Measurements from ENCODE around the gene FOXC2. TPM values are rescaled to one million over a fixed set of nuclear protein-coding genes. Genes with fewer than 3 reads are reported as not detected.

Gene FOXC2
- total RNA-seq, 1 donor from 2014 or later: 1.5 TPM

GRCh38 chr16:86578611-86579267 lies 12.1 kb downstream of the FOXC2 start:
- intact Hi-C loops (cut with micrococcal nuclease): no loop called here
- peaks cover 98% of the 10 kb centered on the region for H3K27me3 ChIP-seq (ENCODE audit: low read depth)
- H3K36me3 ChIP-seq: no peaks in the 10 kb centered on the region
- DNase-seq: peak; percentile 57
- no peak for TF ChIP-seq CTCF (IDR thresholded peaks at IDR 0.05; ENCODE audit: borderline replicate concordance)
- peak overlapping the region; percentile 88 for H3K27ac ChIP-seq (replicated peaks)
- peak overlapping the region; percentile 54 for H3K4me3 ChIP-seq
- peaks cover 32% of the 10 kb centered on the region for H3K4me1 ChIP-seq
- H3K9me3 ChIP-seq (replicated peaks): no peaks in the 10 kb centered on the region

- intact Hi-C loops (cut with micrococcal nuclease): no loop called here
- DNase-seq: no peak
- H3K4me1 ChIP-seq: peaks cover 32% of the 10 kb centered on the region
- no peak for TF ChIP-seq CTCF (IDR thresholded peaks at IDR 0.05; ENCODE audit: borderline replicate concordance)
- peak overlapping the region; percentile 88 for H3K27ac ChIP-seq (replicated peaks)
- H3K9me3 ChIP-seq (replicated peaks): no peaks in the 10 kb centered on the region
- H3K36me3 ChIP-seq: no peaks in the 10 kb centered on the region
- H3K27me3 ChIP-seq (ENCODE audit: low read depth): peaks cover 98% of the 10 kb centered on the region
- H3K4me3 ChIP-seq: peak overlapping the region; percentile 54
These were observed 12.8 kb downstream of the FOXC2 start for GRCh38 chr16:86579268-86580062.

GRCh38 chr16:86580063-86580790 lies 13.6 kb downstream of the FOXC2 start:
- TF ChIP-seq CTCF (IDR thresholded peaks at IDR 0.05; ENCODE audit: borderline replicate concordance): no peak
- Histone ChIP-seq H3K27ac (replicated peaks) (peak overlapping the region; percentile 88), H3K27me3 (ENCODE audit: low read depth) (peaks cover 97% of the 10 kb centered on the region), H3K36me3 (no peaks in the 10 kb centered on the region), H3K9me3 (replicated peaks) (no peaks in the 10 kb centered on the region), H3K4me3 (peak overlapping the region; percentile 54), H3K4me1 (peaks cover 26% of the 10 kb centered on the region)
- DNase-seq: no peak
- intact Hi-C loops (cut with micrococcal nuclease): no loop called here

- TF ChIP-seq CTCF (IDR thresholded peaks at IDR 0.05; ENCODE audit: borderline replicate concordance): no peak
- peaks cover 20% of the 10 kb centered on the region for H3K4me1 ChIP-seq
- peak overlapping the region; percentile 88 for H3K27ac ChIP-seq (replicated peaks)
- H3K36me3 ChIP-seq: no peaks in the 10 kb centered on the region
- H3K9me3 ChIP-seq (replicated peaks): no peaks in the 10 kb centered on the region
- no peak for DNase-seq
- H3K27me3 ChIP-seq (ENCODE audit: low read depth): peaks cover 96% of the 10 kb centered on the region
- intact Hi-C loops (cut with micrococcal nuclease): no loop called here
- peak overlapping the region; percentile 54 for H3K4me3 ChIP-seq
These were observed 14.2 kb downstream of the FOXC2 start for GRCh38 chr16:86580791-86581170.

GRCh38 chr16:86581458-86581857 lies 14.8 kb downstream of the FOXC2 start:
- DNase-seq: no peak
- intact Hi-C loops (cut with micrococcal nuclease): no loop called here
- TF ChIP-seq CTCF (IDR thresholded peaks at IDR 0.05; ENCODE audit: borderline replicate concordance): no peak
- H3K4me1 ChIP-seq: peaks cover 16% of the 10 kb centered on the region
- H3K36me3 ChIP-seq: no peaks in the 10 kb centered on the region
- no peak overlapping the region for H3K4me3 ChIP-seq
- peak overlapping the region; percentile 88 for H3K27ac ChIP-seq (replicated peaks)
- H3K9me3 ChIP-seq (replicated peaks): no peaks in the 10 kb centered on the region
- peaks cover 95% of the 10 kb centered on the region for H3K27me3 ChIP-seq (ENCODE audit: low read depth)
